Measurements from ENCODE around the gene SLC29A3.

The SLC29A3 gene

GRCh38 chr10:71363936-71364335, 44.9 kb downstream of the SLC29A3 start:
- Histone ChIP-seq H2BK120ac (ENCODE audit: low read depth, low read length) (no peak overlapping the region), H3K23ac (ENCODE audit: low read depth, low read length, poor library complexity) (no peak overlapping the region), H2BK5ac (ENCODE audit: low read length) (no peak overlapping the region), H3K27ac (replicated peaks; ENCODE audit: low read length) (no peak overlapping the region), H4K8ac (ENCODE audit: low read depth, low read length) (no peak overlapping the region), H2AK5ac (ENCODE audit: low read depth, low read length) (no peak overlapping the region), H2BK15ac (ENCODE audit: low read length) (no peak overlapping the region), H3K9ac (ENCODE audit: low read depth, low read length, poor library complexity) (no peak overlapping the region), H3K9me3 (replicated peaks in 1 of 2; ENCODE audit: control insufficient read depth in 2 of 2, insufficient read depth in 1 of 2, low read depth in 1 of 2, low read length in 2 of 2) (no peaks in the 10 kb centered on the region), H3K4me3 (ENCODE audit: low read length in 2 of 2) (no peak overlapping the region), H2BK12ac (ENCODE audit: low read length) (no peak overlapping the region), H3K18ac (ENCODE audit: low read length) (no peak overlapping the region), H3K79me1 (ENCODE audit: low read depth, low read length) (no peaks in the 10 kb centered on the region), H4K91ac (ENCODE audit: low read depth, low read length, poor library complexity) (no peak overlapping the region), H3K14ac (ENCODE audit: low read length) (peak overlapping the region; percentile 59), H2AFZ (ENCODE audit: low read length) (no peak overlapping the region), H3K36me3 (replicated peaks in 1 of 2; ENCODE audit: control insufficient read depth in 2 of 2, insufficient read depth in 2 of 2, low read length in 2 of 2) (no peaks in the 10 kb centered on the region), H3K4me1 (ENCODE audit: control insufficient read depth in 2 of 2, insufficient read depth in 1 of 2, low read depth in 1 of 2, low read length in 2 of 2) (peaks cover 0 to 1% of the 10 kb centered on the region in 2 donors), H3K27me3 (ENCODE audit: control insufficient read depth in 3 of 3, insufficient read depth in 3 of 3, low read depth in 1 of 3, low read length in 3 of 3) (no peaks in the 10 kb centered on the region), H3K4ac (ENCODE audit: low read length) (no peak overlapping the region), H3K4me2 (ENCODE audit: insufficient read depth, low read length, poor library complexity, severe bottlenecking) (no peak overlapping the region)
- no peak for DNase-seq (ENCODE audit: low spot score)

- Histone ChIP-seq H3K23ac (ENCODE audit: low read depth, low read length, poor library complexity) (no peak overlapping the region), H3K27me3 (ENCODE audit: control insufficient read depth in 3 of 3, insufficient read depth in 3 of 3, low read depth in 1 of 3, low read length in 3 of 3) (peaks cover 0 to 5% (median 0%) of the 10 kb centered on the region in 3 experiments), H4K91ac (ENCODE audit: low read depth, low read length, poor library complexity) (no peak overlapping the region), H3K4me1 (ENCODE audit: control insufficient read depth in 2 of 2, insufficient read depth in 1 of 2, low read depth in 1 of 2, low read length in 2 of 2) (peaks cover 0 to 1% of the 10 kb centered on the region in 2 donors), H3K18ac (ENCODE audit: low read length) (no peak overlapping the region), H3K4me2 (ENCODE audit: insufficient read depth, low read length, poor library complexity, severe bottlenecking) (no peak overlapping the region), H2AFZ (ENCODE audit: low read length) (no peak overlapping the region), H2BK120ac (ENCODE audit: low read depth, low read length) (no peak overlapping the region), H3K27ac (replicated peaks; ENCODE audit: low read length) (no peak overlapping the region), H4K8ac (ENCODE audit: low read depth, low read length) (no peak overlapping the region), H3K4me3 (ENCODE audit: low read length in 2 of 2) (no peak overlapping the region), H3K14ac (ENCODE audit: low read length) (peak overlapping the region; percentile 10), H3K9me3 (replicated peaks in 1 of 2; ENCODE audit: control insufficient read depth in 2 of 2, insufficient read depth in 1 of 2, low read depth in 1 of 2, low read length in 2 of 2) (no peaks in the 10 kb centered on the region), H2BK12ac (ENCODE audit: low read length) (no peak overlapping the region), H3K36me3 (replicated peaks in 1 of 2; ENCODE audit: control insufficient read depth in 2 of 2, insufficient read depth in 2 of 2, low read length in 2 of 2) (no peaks in the 10 kb centered on the region), H3K9ac (ENCODE audit: low read depth, low read length, poor library complexity) (no peak overlapping the region), H2BK15ac (ENCODE audit: low read length) (no peak overlapping the region), H3K79me1 (ENCODE audit: low read depth, low read length) (no peaks in the 10 kb centered on the region), H2AK5ac (ENCODE audit: low read depth, low read length) (no peak overlapping the region), H2BK5ac (ENCODE audit: low read length) (no peak overlapping the region), H3K4ac (ENCODE audit: low read length) (no peak overlapping the region)
- DNase-seq (ENCODE audit: low spot score), result no peak
- WGBS, 2 donors (ENCODE audit: extremely low coverage in 2 of 2, insufficient read length in 2 of 2, insufficient replicate concordance in 1 of 2), result no CpG with 5 or more reads among the region's 6 CpGs
Observed at GRCh38 chr10:71365366-71365765, 46.3 kb downstream of the SLC29A3 start.

- WGBS, 2 donors (ENCODE audit: extremely low coverage in 2 of 2, insufficient read length in 2 of 2, insufficient replicate concordance in 1 of 2), result no CpG with 5 or more reads among the region's 8 CpGs
- no peak overlapping the region for H3K27ac ChIP-seq (replicated peaks; ENCODE audit: low read length)
Observed at GRCh38 chr10:71366690-71367089, 47.6 kb downstream of the SLC29A3 start.

GRCh38 chr10:71367271-71367670, 48.2 kb downstream of the SLC29A3 start:
- H3K4me3 ChIP-seq (ENCODE audit: low read length in 2 of 2), result no peak overlapping the region
- no peak overlapping the region for H3K18ac ChIP-seq (ENCODE audit: low read length)
- no peak overlapping the region for H2BK5ac ChIP-seq (ENCODE audit: low read length)
- H3K14ac ChIP-seq (ENCODE audit: low read length), result no peak overlapping the region
- no peaks in the 10 kb centered on the region for H3K36me3 ChIP-seq (replicated peaks in 1 of 2; ENCODE audit: control insufficient read depth in 2 of 2, insufficient read depth in 2 of 2, low read length in 2 of 2)
- no peak overlapping the region for H2AFZ ChIP-seq (ENCODE audit: low read length)
- no peak overlapping the region for H2BK12ac ChIP-seq (ENCODE audit: low read length)
- H3K27me3 ChIP-seq (ENCODE audit: control insufficient read depth in 3 of 3, insufficient read depth in 3 of 3, low read depth in 1 of 3, low read length in 3 of 3), result peaks cover 0 to 13% (median 0%) of the 10 kb centered on the region in 3 experiments
- no peak overlapping the region for H2BK15ac ChIP-seq (ENCODE audit: low read length)
- H2AK5ac ChIP-seq (ENCODE audit: low read depth, low read length), result no peak overlapping the region
- H4K8ac ChIP-seq (ENCODE audit: low read depth, low read length), result no peak overlapping the region
- peaks cover 0 to 1% of the 10 kb centered on the region in 2 donors for H3K4me1 ChIP-seq (ENCODE audit: control insufficient read depth in 2 of 2, insufficient read depth in 1 of 2, low read depth in 1 of 2, low read length in 2 of 2)
- WGBS, 2 donors (ENCODE audit: extremely low coverage in 2 of 2, insufficient read length in 2 of 2, insufficient replicate concordance in 1 of 2), result no CpG with 5 or more reads among the region's 2 CpGs
- no peak overlapping the region for H3K27ac ChIP-seq (replicated peaks; ENCODE audit: low read length)
- H3K23ac ChIP-seq (ENCODE audit: low read depth, low read length, poor library complexity), result no peak overlapping the region
- no peak for DNase-seq (ENCODE audit: low spot score)
- no peak overlapping the region for H3K4me2 ChIP-seq (ENCODE audit: insufficient read depth, low read length, poor library complexity, severe bottlenecking)
- H3K9me3 ChIP-seq (replicated peaks in 1 of 2; ENCODE audit: control insufficient read depth in 2 of 2, insufficient read depth in 1 of 2, low read depth in 1 of 2, low read length in 2 of 2), result no peaks in the 10 kb centered on the region
- H4K91ac ChIP-seq (ENCODE audit: low read depth, low read length, poor library complexity), result no peak overlapping the region
- no peak overlapping the region for H3K4ac ChIP-seq (ENCODE audit: low read length)
- H3K9ac ChIP-seq (ENCODE audit: low read depth, low read length, poor library complexity), result no peak overlapping the region
- no peak overlapping the region for H2BK120ac ChIP-seq (ENCODE audit: low read depth, low read length)
- H3K79me1 ChIP-seq (ENCODE audit: low read depth, low read length), result no peaks in the 10 kb centered on the region

More at GRCh38 chr10:71366690-71367089, 47.6 kb downstream of the SLC29A3 start:
- H3K4ac ChIP-seq (ENCODE audit: low read length), result no peak overlapping the region
- H3K9ac ChIP-seq (ENCODE audit: low read depth, low read length, poor library complexity), result no peak overlapping the region
- no peak overlapping the region for H2AK5ac ChIP-seq (ENCODE audit: low read depth, low read length)
- no peak overlapping the region for H2BK120ac ChIP-seq (ENCODE audit: low read depth, low read length)
- H3K4me1 ChIP-seq (ENCODE audit: control insufficient read depth in 2 of 2, insufficient read depth in 1 of 2, low read depth in 1 of 2, low read length in 2 of 2), result peaks cover 0 to 1% of the 10 kb centered on the region in 2 donors
- H3K27me3 ChIP-seq (ENCODE audit: control insufficient read depth in 3 of 3, insufficient read depth in 3 of 3, low read depth in 1 of 3, low read length in 3 of 3), result peaks cover 0 to 7% (median 0%) of the 10 kb centered on the region in 3 experiments
- H3K14ac ChIP-seq (ENCODE audit: low read length), result no peak overlapping the region
- H2AFZ ChIP-seq (ENCODE audit: low read length), result no peak overlapping the region
- H3K36me3 ChIP-seq (replicated peaks in 1 of 2; ENCODE audit: control insufficient read depth in 2 of 2, insufficient read depth in 2 of 2, low read length in 2 of 2), result no peaks in the 10 kb centered on the region
- H4K8ac ChIP-seq (ENCODE audit: low read depth, low read length), result no peak overlapping the region
- no peak overlapping the region for H4K91ac ChIP-seq (ENCODE audit: low read depth, low read length, poor library complexity)
- no peak overlapping the region for H2BK12ac ChIP-seq (ENCODE audit: low read length)
- H3K23ac ChIP-seq (ENCODE audit: low read depth, low read length, poor library complexity), result no peak overlapping the region
- H3K79me1 ChIP-seq (ENCODE audit: low read depth, low read length), result no peaks in the 10 kb centered on the region
- H3K4me2 ChIP-seq (ENCODE audit: insufficient read depth, low read length, poor library complexity, severe bottlenecking), result no peak overlapping the region
- no peak for DNase-seq (ENCODE audit: low spot score)
- H3K9me3 ChIP-seq (replicated peaks in 1 of 2; ENCODE audit: control insufficient read depth in 2 of 2, insufficient read depth in 1 of 2, low read depth in 1 of 2, low read length in 2 of 2), result no peaks in the 10 kb centered on the region
- H2BK15ac ChIP-seq (ENCODE audit: low read length), result no peak overlapping the region
- H3K18ac ChIP-seq (ENCODE audit: low read length), result no peak overlapping the region
- no peak overlapping the region for H2BK5ac ChIP-seq (ENCODE audit: low read length)
- H3K4me3 ChIP-seq (ENCODE audit: low read length in 2 of 2), result peak overlapping the region in 1 of 2 donors; percentile 36
